ENCODE data around the gene TCL1B. TPM values are rescaled to one million over a fixed set of nuclear protein-coding genes. Genes with fewer than 3 reads are reported as not detected.

TCL1B gene
- total and polyA plus RNA-seq, 2 of the 8 experiments (the other 6 are each of a cell fraction or from before 2014, with no cell fraction given) = 9.6 to 11.5 TPM

- no peak overlapping the region for H3K14ac ChIP-seq (ENCODE audit: insufficient read length)
- no peak overlapping the region for H4K91ac ChIP-seq (replicated peaks; ENCODE audit: insufficient read length, low read length)
- H2AK5ac ChIP-seq (ENCODE audit: low read depth, low read length) = no peak overlapping the region
- H3K9ac ChIP-seq (replicated peaks in 1 of 4; ENCODE audit: extremely low read depth in 1 of 4, low read depth in 3 of 4, low read length in 3 of 4) = no peak overlapping the region
- H4K8ac ChIP-seq (ENCODE audit: extremely low read depth, insufficient read depth, low read length) = no peak overlapping the region
- no peaks in the 10 kb centered on the region for H3K36me3 ChIP-seq (ENCODE audit: control insufficient read depth in 2 of 4, insufficient read depth in 4 of 4, low read length in 3 of 4)
- no peak overlapping the region for H2AFZ ChIP-seq (ENCODE audit: low read length)
- H3K4ac ChIP-seq (replicated peaks; ENCODE audit: insufficient read length, low read depth, low read length) = no peak overlapping the region
- H3K27ac ChIP-seq (ENCODE audit: low read depth, low read length) = no peak overlapping the region
- no peak overlapping the region for H3K18ac ChIP-seq (ENCODE audit: extremely low read depth, low read length)
- H3K9me3 ChIP-seq (ENCODE audit: insufficient read depth in 2 of 2, low read depth in 1 of 2, low read length in 1 of 2) = peaks cover 0 to 4% of the 10 kb centered on the region in 2 experiments; a peak in 2 of 4 replicates
- FAIRE-seq = no peak
- no peaks in the 10 kb centered on the region for H3K79me1 ChIP-seq (ENCODE audit: low read depth, low read length)
- no peak overlapping the region for H4K5ac ChIP-seq (ENCODE audit: insufficient read length, low read depth, low read length)
- no peak overlapping the region for H2BK120ac ChIP-seq (replicated peaks; ENCODE audit: low read depth, low read length)
- H3K56ac ChIP-seq (replicated peaks; ENCODE audit: insufficient read length, low read depth, low read length) = no peak overlapping the region
- H2BK20ac ChIP-seq (ENCODE audit: low read length) = no peak overlapping the region
- H3K79me2 ChIP-seq (ENCODE audit: control insufficient read depth in 1 of 2, insufficient read depth in 2 of 2, low read length in 2 of 2) = no peaks in the 10 kb centered on the region
- no peaks in the 10 kb centered on the region for H3K23me2 ChIP-seq (ENCODE audit: low read depth, low read length)
- H2BK15ac ChIP-seq (ENCODE audit: low read length) = no peak overlapping the region
- H3K4me3 ChIP-seq (ENCODE audit: extremely low read depth in 1 of 4, insufficient read depth in 2 of 4, low read depth in 3 of 4, low read length in 4 of 4) = no peak overlapping the region
- WGBS, 2 experiments (ENCODE audit: extremely low coverage in 1 of 2, insufficient coverage in 1 of 2, insufficient read length in 1 of 2, insufficient replicate concordance in 2 of 2, low coverage in 1 of 2, low lambda C conversion rate in 2 of 2, missing lambda C conversion rate in 1 of 2) = 83% methylated on average over 5 of the region's 5 CpGs; no CpG with 5 or more reads in 1 of the 2 experiments
- no peak overlapping the region for H3K23ac ChIP-seq (ENCODE audit: insufficient read length)
- CTCF ChIA-PET (ENCODE audit: partially characterized antibody) = interaction anchor here (0.6 to 2.6 kb wide), 7 partner anchors 11 to 273 kb away, joined by 3 to 14 read pairs (median 3); partner anchors contain the start of gene TCL1A
- no peaks in the 10 kb centered on the region for H4K20me1 ChIP-seq (replicated peaks in 1 of 2; ENCODE audit: control insufficient read depth in 1 of 2, insufficient read depth in 2 of 2, low read length in 2 of 2)
- TF ChIP-seq ASH2L (IDR thresholded peaks at IDR 0.05; ENCODE audit: low read length) (no peak), SP4 (IDR thresholded peaks at IDR 0.05; ENCODE audit: low read length) (no peak), EZH2 (IDR thresholded peaks at IDR 0.05; ENCODE audit: low read depth, low read length, severe bottlenecking) (no peak), SIRT6 (IDR thresholded peaks at IDR 0.05; ENCODE audit: low read length) (no peak), ATF2 (IDR thresholded peaks at IDR 0.05; ENCODE audit: low read length) (no peak), EP300 (IDR thresholded peaks at IDR 0.05; ENCODE audit: borderline replicate concordance in 1 of 2, low read depth in 2 of 2, low read length in 2 of 2) (no peak), SIX5 (IDR thresholded peaks at IDR 0.05; ENCODE audit: low read depth, low read length) (no peak), MAX (IDR thresholded peaks at IDR 0.05) (no peak), SP2 (IDR thresholded peaks at IDR 0.05; ENCODE audit: low read length) (no peak), RAD21 (IDR thresholded peaks at IDR 0.05 in 1 of 2, conservative IDR thresholded peaks at IDR 0.05 in 1 of 2; ENCODE audit: low read depth in 2 of 2, low read length in 2 of 2) (no peak)
- POLR2A ChIA-PET (ENCODE audit: partially characterized antibody) = interaction anchor here (0.5 kb wide), 1 partner anchor 745 kb away, joined by 3 read pairs; no protein-coding TSS in a partner anchor
- no peak overlapping the region for H2BK12ac ChIP-seq (ENCODE audit: low read depth, low read length)
- no peak overlapping the region for H3K4me2 ChIP-seq (ENCODE audit: insufficient read depth in 1 of 2, low read depth in 2 of 2, low read length in 2 of 2)
- no peaks in the 10 kb centered on the region for H3K27me3 ChIP-seq (replicated peaks in 1 of 4; ENCODE audit: control insufficient read depth in 3 of 4, extremely low read depth in 1 of 4, insufficient read depth in 3 of 4, low read length in 3 of 4)
- no peak overlapping the region for H2BK5ac ChIP-seq (ENCODE audit: low read depth, low read length)
- no peaks in the 10 kb centered on the region for H3K4me1 ChIP-seq (replicated peaks in 1 of 4; ENCODE audit: control insufficient read depth in 3 of 4, insufficient read depth in 4 of 4, low read length in 3 of 4)
- DNase-seq (ENCODE audit: low read depth in 1 of 2, low spot score in 2 of 2) = peak in 1 of 2 experiments; percentile 11
These were observed 39.6 kb downstream of the TCL1B start for GRCh38 chr14:95725685-95726336.
